Smooth muscle cell (in vitro differentiated cells): ENCODE results near the gene MAOA. TPM values are rescaled to one million over a fixed set of nuclear protein-coding genes. Genes with fewer than 3 reads are reported as not detected.

ENCODE experiments used
- DNase-seq: peaks from one replicate; lab custom pipeline; 2025; ENCODE audit not compliant: unreplicated experiment; lab: John Stamatoyannopoulos, UW
- H2AFZ ChIP-seq: fragments of 200-600 bp; sonication (generic); 2 replicates; pipeline ENCODE4 v1.6.0; 2016; ENCODE audit warnings: antibody characterized with exemption, low read depth, mild to moderate bottlenecking
- H3F3A ChIP-seq: fragments of 200-600 bp; sonication (generic); 2 replicates; pipeline ENCODE4 v1.6.0; 2017; ENCODE audit warnings: antibody characterized with exemption, low read depth
- H3K27ac ChIP-seq: fragments of 200-600 bp; sonication (generic); 2 replicates; pipeline ENCODE4 v1.5.1; 2016; ENCODE audit warnings: low read depth, mild to moderate bottlenecking
- H3K27me3 ChIP-seq: fragments of 200-600 bp; sonication (generic); 2 replicates; pipeline ENCODE4 v1.6.1; 2016; ENCODE audit warnings: low read depth, mild to moderate bottlenecking
- H3K36me3 ChIP-seq: fragments of 200-600 bp; sonication (generic); 2 replicates; pipeline ENCODE4 v1.5.1; 2016; ENCODE audit warnings: low read depth
- H3K4me1 ChIP-seq: fragments of 200-600 bp; sonication (generic); 2 replicates; pipeline ENCODE4 v1.5.1; 2016; ENCODE audit warnings: low read depth
- H3K4me2 ChIP-seq: fragments of 200-600 bp; sonication (generic); 2 replicates; pipeline ENCODE4 v1.6.0; 2016; ENCODE audit warnings: mild to moderate bottlenecking
- H3K4me3 ChIP-seq: fragments of 200-600 bp; sonication (generic); 2 replicates; pipeline ENCODE4 v1.5.1; 2016; ENCODE audit warnings: mild to moderate bottlenecking
- H3K79me2 ChIP-seq: fragments of 200-600 bp; sonication (generic); 2 replicates; pipeline ENCODE4 v1.6.0; 2016; ENCODE audit warnings: low read depth, mild to moderate bottlenecking
- H3K9ac ChIP-seq: fragments of 200-600 bp; sonication (generic); 2 replicates; pipeline ENCODE4 v1.6.0; 2016; ENCODE audit warnings: low read depth
- H3K9me3 ChIP-seq: fragments of 200-600 bp; sonication (generic); replicated peaks from 2 replicates; pipeline ENCODE4 v1.5.1; 2016; ENCODE audit warnings: low read depth
- H4K20me1 ChIP-seq: fragments of 200-600 bp; sonication (generic); 2 replicates; pipeline ENCODE4 v1.6.0; 2016; ENCODE audit warnings: low read depth
- CTCF ChIP-seq: fragments of 200-600 bp; sonication (generic); IDR thresholded peaks from 2 replicates; pipeline ENCODE4 v1.5.1; 2017; ENCODE audit warnings: borderline replicate concordance, mild to moderate bottlenecking, antibody characterized with exemption; ENCODE audit not compliant: insufficient read depth, poor library complexity, severe bottlenecking
- WGBS: methylation state at CpG from one replicate; pipeline ENCODE4 v1.1.7; 2016; ENCODE audit warnings: low lambda C conversion rate; 5-methylcytosine and 5-hydroxymethylcytosine counted together
- polyA plus RNA-seq: library from polyadenylated mRNA; unstranded; fragments of >200 nt; fragmentation: Nextera tagmentation; extraction: Ambion mirVana; gene quantifications from 2 replicates; pipeline ENCODE4 v1.2.1, GENCODE V29; 2016
- total RNA-seq: library from RNA; depleted of rRNA; stranded (reverse); fragments of >200 nt; gene quantifications from 2 replicates; pipeline ENCODE4 v1.2.3, GENCODE V29; 2014

Gene MAOA
- total and polyA plus RNA-seq, 2 experiments from 2014 or later = 1.2 to 1.6 TPM

GRCh38 chrX:43734444-43734843, 78.3 kb downstream of the MAOA start:
- no peak for TF ChIP-seq CTCF
- WGBS = 42% methylated on average over 1 of the region's 1 CpG
- H3K4me3 ChIP-seq = no peak overlapping the region
- no peaks in the 10 kb centered on the region for H3K9me3 ChIP-seq
- H3K27ac ChIP-seq = no peak overlapping the region
- H3K36me3 ChIP-seq = no peaks in the 10 kb centered on the region
- no peak overlapping the region for H3K9ac ChIP-seq
- no peaks in the 10 kb centered on the region for H3K27me3 ChIP-seq
- H3K79me2 ChIP-seq = no peaks in the 10 kb centered on the region
- no peak for DNase-seq
- no peaks in the 10 kb centered on the region for H3F3A ChIP-seq
- H2AFZ ChIP-seq = no peak overlapping the region
- no peak overlapping the region for H3K4me2 ChIP-seq
- H3K4me1 ChIP-seq = no peaks in the 10 kb centered on the region
- no peaks in the 10 kb centered on the region for H4K20me1 ChIP-seq

DNA sequence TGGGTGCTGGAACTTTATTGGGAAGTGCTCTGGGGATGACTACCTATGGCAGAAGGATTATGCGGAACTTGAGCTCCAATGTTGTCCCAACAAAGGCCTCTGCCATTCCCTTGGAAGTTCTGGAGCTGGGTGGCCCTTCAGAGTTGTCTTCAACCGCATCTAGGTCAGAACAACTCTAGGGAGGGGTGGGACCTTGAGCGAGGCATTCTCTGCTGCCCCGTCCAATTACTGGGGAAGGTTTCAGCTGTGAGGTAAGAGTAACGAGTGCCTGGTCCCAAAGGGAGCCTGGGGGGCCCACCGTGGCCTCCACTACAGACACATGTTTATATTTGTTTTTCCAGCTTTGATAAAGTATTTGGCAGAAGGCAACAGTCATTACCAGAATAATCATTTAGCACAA, 79.4 kb downstream of the MAOA start:
- Histone ChIP-seq H3K9me3 (no peaks in the 10 kb centered on the region), H3K9ac (no peak overlapping the region), H3K27ac (no peak overlapping the region), H4K20me1 (no peaks in the 10 kb centered on the region), H2AFZ (no peak overlapping the region), H3K36me3 (no peaks in the 10 kb centered on the region), H3K4me3 (no peak overlapping the region), H3K4me1 (no peaks in the 10 kb centered on the region), H3K4me2 (no peak overlapping the region), H3F3A (no peaks in the 10 kb centered on the region), H3K27me3 (no peaks in the 10 kb centered on the region), H3K79me2 (no peaks in the 10 kb centered on the region)
- DNase-seq = no peak
- 77% methylated on average over 6 of the region's 6 CpGs for WGBS
- no peak for TF ChIP-seq CTCF

DNA sequence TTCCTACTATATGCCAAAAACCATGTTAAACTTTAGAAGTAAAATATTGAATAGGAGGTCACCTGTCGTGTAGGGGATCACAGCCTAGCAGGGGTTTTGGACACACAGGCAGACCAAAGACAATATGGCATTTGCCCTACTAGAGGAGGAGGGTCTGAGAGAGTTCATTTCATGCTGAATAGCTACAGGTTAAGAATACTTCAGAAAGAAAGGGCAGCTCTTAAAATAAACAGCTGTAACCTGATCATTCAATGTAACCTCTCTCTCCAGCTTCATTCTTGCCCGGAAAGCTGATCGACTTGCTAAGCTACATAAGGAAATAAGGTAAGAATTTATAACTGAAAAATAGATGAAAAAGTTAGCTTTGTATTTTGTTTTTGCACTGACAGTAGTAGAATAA, 79.9 kb downstream of the MAOA start:
- TF ChIP-seq CTCF = no peak
- WGBS = 79% methylated on average over 3 of the region's 3 CpGs

GRCh38 chrX:43741843-43742573, 85.9 kb downstream of the MAOA start:
- Histone ChIP-seq H3K4me2 (no peak overlapping the region), H3K79me2 (no peaks in the 10 kb centered on the region), H3K27ac (no peak overlapping the region), H3K27me3 (no peaks in the 10 kb centered on the region), H3K4me3 (no peak overlapping the region), H3K36me3 (no peaks in the 10 kb centered on the region), H3F3A (no peaks in the 10 kb centered on the region), H3K4me1 (no peaks in the 10 kb centered on the region), H4K20me1 (no peaks in the 10 kb centered on the region), H3K9me3 (no peaks in the 10 kb centered on the region), H3K9ac (no peak overlapping the region), H2AFZ (no peak overlapping the region)
- WGBS = 70% methylated on average over 7 of the region's 7 CpGs
- TF ChIP-seq CTCF = no peak
- no peak for DNase-seq

More for the DNA sequence above, 79.9 kb downstream of the MAOA start:
- H3K9me3 ChIP-seq = no peaks in the 10 kb centered on the region
- no peaks in the 10 kb centered on the region for H4K20me1 ChIP-seq
- H3F3A ChIP-seq = no peaks in the 10 kb centered on the region
- H3K27me3 ChIP-seq = no peaks in the 10 kb centered on the region
- DNase-seq = no peak
- no peaks in the 10 kb centered on the region for H3K79me2 ChIP-seq
- H3K4me1 ChIP-seq = no peaks in the 10 kb centered on the region
- H3K9ac ChIP-seq = no peak overlapping the region
- no peak overlapping the region for H3K4me2 ChIP-seq
- no peaks in the 10 kb centered on the region for H3K36me3 ChIP-seq
- H2AFZ ChIP-seq = no peak overlapping the region
- no peak overlapping the region for H3K4me3 ChIP-seq
- no peak overlapping the region for H3K27ac ChIP-seq
